ENCODE data around the gene TPX2. TPM values are rescaled to one million over a fixed set of nuclear protein-coding genes. Genes with fewer than 3 reads are reported as not detected.

The TPX2 gene
- total RNA-seq, result 57.7 and 99.1 TPM in 2 replicates

GRCh38 chr20:31738729-31739549 lies at the start of gene TPX2:
Gene TPX2, plus strand, starts transcription at chr20:31739290. Its CDS starts 18,187 bp downstream, at chr20:31757477.

GRCh38 chr20:31722257-31723068 lies 16.6 kb upstream of the TPX2 start, which contains the start of gene BCL2L1:
Gene BCL2L1, minus strand, starts transcription at chr20:31722868. Its CDS starts 650 bp downstream, at chr20:31722218.

GRCh38 chr20:31819083-31819784 lies 80.1 kb downstream of the TPX2 start, which contains the start of gene MYLK2:
Gene MYLK2, plus strand, starts transcription at chr20:31819356. Its CDS starts 225 bp downstream, at chr20:31819581.

GRCh38 chr20:31845300-31845863 lies 106.3 kb downstream of the TPX2 start, which contains the start of gene FOXS1:
Gene FOXS1, minus strand, starts transcription at chr20:31845604. Its CDS starts 62 bp downstream, at chr20:31845542.

Small RNAs within 50 kb of the gene (small RNA-seq; reads per million reads assigned to genes)
- gene AL160175.1, result not detected

Other genes starting within 250 kb of the TPX2 start
- gene HM13, start 224.8 kb upstream of the TPX2 start, total RNA-seq, result 112 and 125 TPM in 2 replicates
- 54.2 and 75.0 TPM in 2 replicates for gene ID1, start 134.0 kb upstream of the TPX2 start, total RNA-seq
- not detected in 2 replicates for gene COX4I2, start 101.4 kb upstream of the TPX2 start, total RNA-seq
- 159 and 215 TPM in 2 replicates for gene BCL2L1, start 16.4 kb upstream of the TPX2 start, total RNA-seq
- gene MYLK2, start 80.1 kb downstream of the TPX2 start, total RNA-seq, result 0.37 and 0.39 TPM in 2 replicates
- gene FOXS1, start 106.3 kb downstream of the TPX2 start, total RNA-seq, result not detected in 2 replicates
- not detected in 2 replicates for gene DUSP15, start 131.2 kb downstream of the TPX2 start, total RNA-seq
- gene TTLL9, start 131.3 kb downstream of the TPX2 start, total RNA-seq, result not detected in 2 replicates
- gene PDRG1, start 212.8 kb downstream of the TPX2 start, total RNA-seq, result 1.1 and 1.6 TPM in 2 replicates
- gene XKR7, start 228.9 kb downstream of the TPX2 start, total RNA-seq, result not detected in 2 replicates